ENCODE data around the gene PAPPA2.

- TF ChIP-seq CTCF (IDR thresholded peaks at IDR 0.05): no peak
- TF ChIP-seq POLR2A (IDR thresholded peaks at IDR 0.05; ENCODE audit: low read depth): no peak
Measured at GRCh38 chr1:176434234-176434633, 28.7 kb upstream of the PAPPA2 start.

Measured in esophagus muscularis mucosa (tissue), 3 donors.